H9 (cell line): ENCODE results near the gene NDUFA5. TPM values are rescaled to one million over a fixed set of nuclear protein-coding genes. Genes with fewer than 3 reads are reported as not detected.

ENCODE experiments used
- DNase-seq: peaks from one replicate; pipeline ENCODE4 v3.0.0-alpha.2; 2017
- H2AFZ ChIP-seq: one replicate; pipeline ENCODE4 v1.6.1; 2013; ENCODE audit warnings: mild to moderate bottlenecking, low read length, control low read depth, moderate library complexity
- H2AK5ac ChIP-seq: 2 replicates; pipeline ENCODE4 v1.6.1; 2013; ENCODE audit warnings: low read length, control low read depth, mixed read lengths; ENCODE audit not compliant: insufficient read length
- H2BK120ac ChIP-seq: one replicate; pipeline ENCODE4 v1.6.1; 2013; ENCODE audit warnings: low read depth, mild to moderate bottlenecking, low read length, control low read depth, inconsistent platforms; ENCODE audit not compliant: poor library complexity, severe bottlenecking
- H2BK12ac ChIP-seq: 2 replicates; pipeline ENCODE4 v1.6.1; 2013; ENCODE audit warnings: low read length, control low read depth, mixed read lengths, low read depth; ENCODE audit not compliant: insufficient read length
- H2BK15ac ChIP-seq: 2 replicates; pipeline ENCODE4 v1.6.1; 2013; ENCODE audit warnings: low read depth, low read length, control low read depth
- H2BK20ac ChIP-seq: one replicate; pipeline ENCODE4 v1.6.1; 2013; ENCODE audit warnings: low read depth, mild to moderate bottlenecking, low read length, control low read depth, inconsistent platforms; ENCODE audit not compliant: poor library complexity, severe bottlenecking
- H2BK5ac ChIP-seq: 2 replicates; pipeline ENCODE4 v1.6.1; 2013; ENCODE audit warnings: low read length, control low read depth, mixed read lengths; ENCODE audit not compliant: insufficient read length
- H3K14ac ChIP-seq: 2 replicates; pipeline ENCODE4 v1.6.1; 2013; ENCODE audit warnings: low read length, control low read depth; ENCODE audit not compliant: insufficient read depth
- H3K18ac ChIP-seq: 2 replicates; pipeline ENCODE4 v1.6.1; 2013; ENCODE audit warnings: low read depth, mild to moderate bottlenecking, mixed read lengths, low read length, control low read depth; ENCODE audit not compliant: insufficient read length
- H3K23ac ChIP-seq: 2 replicates; pipeline ENCODE4 v1.6.1; 2013; ENCODE audit warnings: low read length, control low read depth, mixed read lengths, low read depth; ENCODE audit not compliant: insufficient read length
- H3K23me2 ChIP-seq: 2 replicates; pipeline ENCODE4 v1.6.1; 2013; ENCODE audit warnings: low read depth, mild to moderate bottlenecking, mixed read lengths, low read length, control low read depth; ENCODE audit not compliant: insufficient read length, poor library complexity, severe bottlenecking
- H3K27ac ChIP-seq: 2 replicates; pipeline ENCODE4 v1.5.1; 2013; ENCODE audit warnings: low read length, control low read depth, mixed read lengths, low read depth; ENCODE audit not compliant: insufficient read length
- H3K27me3 ChIP-seq: 2 replicates; pipeline ENCODE4 v1.6.1; 2013; ENCODE audit warnings: low read length, control low read depth, inconsistent platforms; ENCODE audit not compliant: insufficient read depth
- H3K4ac ChIP-seq: 2 replicates; pipeline ENCODE4 v1.6.1; 2013; ENCODE audit warnings: low read depth, mild to moderate bottlenecking, control low read depth, inconsistent platforms, low read length, moderate library complexity
- H3K4me1 ChIP-seq: 2 replicates; pipeline ENCODE4 v1.6.1; 2013; ENCODE audit warnings: low read length, control low read depth, inconsistent platforms; ENCODE audit not compliant: insufficient read depth
- H3K4me2 ChIP-seq: 2 replicates; pipeline ENCODE4 v1.6.1; 2013; ENCODE audit warnings: low read length, control low read depth, mixed read lengths; ENCODE audit not compliant: insufficient read length, insufficient read depth
- H3K56ac ChIP-seq: 2 replicates; pipeline ENCODE4 v1.6.1; 2013; ENCODE audit warnings: low read depth, mild to moderate bottlenecking, mixed read lengths, low read length, control low read depth; ENCODE audit not compliant: insufficient read length
- H3K79me1 ChIP-seq: 2 replicates; pipeline ENCODE4 v1.6.1; 2013; ENCODE audit warnings: low read depth, mild to moderate bottlenecking, moderate library complexity, low read length, control low read depth, inconsistent platforms; ENCODE audit not compliant: insufficient read depth, poor library complexity, severe bottlenecking
- H3K79me2 ChIP-seq: 2 replicates; pipeline ENCODE4 v1.6.1; 2013; ENCODE audit warnings: low read length, control low read depth, inconsistent platforms; ENCODE audit not compliant: insufficient read depth
- H3K9ac ChIP-seq: 2 replicates; pipeline ENCODE4 v1.6.1; 2013; ENCODE audit warnings: low read length, control low read depth, mixed read lengths; ENCODE audit not compliant: insufficient read length; ENCODE audit errors: extremely low read depth
- H3K9me3 ChIP-seq: one replicate; pipeline ENCODE4 v1.6.1; 2013; ENCODE audit warnings: low read depth, low read length, inconsistent platforms; ENCODE audit not compliant: control insufficient read depth
- H3T11ph ChIP-seq: one replicate; pipeline ENCODE4 v1.6.1; 2013; ENCODE audit warnings: mild to moderate bottlenecking, low read length, control low read depth, inconsistent platforms
- H4K20me1 ChIP-seq: one replicate; pipeline ENCODE4 v1.6.1; 2013; ENCODE audit not compliant: control insufficient read depth, insufficient read length, insufficient read depth
- H4K5ac ChIP-seq: 2 replicates; pipeline ENCODE4 v1.6.1; 2013; ENCODE audit warnings: low read depth, mild to moderate bottlenecking, mixed read lengths, low read length, control low read depth; ENCODE audit not compliant: insufficient read length
- H4K8ac ChIP-seq: replicated peaks from 2 replicates; pipeline ENCODE4 v1.6.1; 2013; ENCODE audit warnings: low read length, control low read depth, mixed read lengths, low read depth; ENCODE audit not compliant: insufficient read length
- H4K91ac ChIP-seq: 2 replicates; pipeline ENCODE4 v1.6.1; 2013; ENCODE audit warnings: low read depth, mild to moderate bottlenecking, moderate library complexity, mixed read lengths, low read length, control low read depth; ENCODE audit not compliant: insufficient read length
- H3K27ac Mint-ChIP-seq, 3 experiments: 2 replicates in 2 of 3; 3 replicates in 1 of 3; pipeline ENCODE4 v1.8.0; 2020 to 2021; ENCODE audit warnings: mixed read lengths in 3 of 3, mild to moderate bottlenecking in 1 of 3, moderate library complexity in 1 of 3
- H3K27me3 Mint-ChIP-seq: 2 replicates; pipeline ENCODE4 v1.8.0; 2021; ENCODE audit warnings: low read depth, mild to moderate bottlenecking, moderate library complexity, mixed read lengths
- H3K36me3 Mint-ChIP-seq, 3 experiments: 2 replicates in 2 of 3; 3 replicates in 1 of 3; pipeline ENCODE4 v1.8.0; 2020 to 2021; ENCODE audit warnings: low read depth in 3 of 3, mixed read lengths in 3 of 3; ENCODE audit not compliant: insufficient read depth in 1 of 3
- H3K4me1 Mint-ChIP-seq, 2 experiments: 2 replicates each; pipeline ENCODE4 v1.8.0; 2020; ENCODE audit warnings: mixed read lengths in 2 of 2
- H3K4me3 Mint-ChIP-seq, 2 experiments: 2 replicates in 1 of 2; 3 replicates in 1 of 2; pipeline ENCODE4 v1.8.0; 2020 to 2021; ENCODE audit warnings: mild to moderate bottlenecking in 2 of 2, mixed read lengths in 2 of 2, moderate library complexity in 1 of 2
- H3K9me3 Mint-ChIP-seq, 2 experiments: 2 replicates in 1 of 2; 3 replicates in 1 of 2; pipeline ENCODE4 v1.8.0; 2020; ENCODE audit warnings: mild to moderate bottlenecking in 2 of 2, mixed read lengths in 2 of 2, moderate library complexity in 1 of 2
- total RNA-seq: library from RNA; stranded (reverse); gene quantifications from 2 replicates; pipeline ENCODE4 v1.2.1, GENCODE V29; 2021
- TF ChIP-seq, protein P1 (sequence below): fragments of 200-600 bp; sonication (generic); conservative IDR thresholded peaks from 3 replicates; pipeline ENCODE4 v1.8.0; 2021; ENCODE audit warnings: antibody characterized with exemption, mild to moderate bottlenecking

The NDUFA5 gene
- total RNA-seq, 1 experiment from 2014 or later = 76.5 TPM

- H3K9me3 Mint-ChIP-seq = no peaks in the 10 kb centered on the region
- H3K27me3 ChIP-seq = no peaks in the 10 kb centered on the region
- H2BK5ac ChIP-seq = no peak overlapping the region
- H4K8ac ChIP-seq = no peak overlapping the region
- no peaks in the 10 kb centered on the region for H3K79me1 ChIP-seq
- no peak overlapping the region for H2BK20ac ChIP-seq
- no peaks in the 10 kb centered on the region; the same call in 1 of the 2 replicates for H3K79me2 ChIP-seq
- H3K23me2 ChIP-seq = peaks cover 6% of the 10 kb centered on the region
- no peak overlapping the region for H2AK5ac ChIP-seq
- no peak overlapping the region for H3K23ac ChIP-seq
- H3K18ac ChIP-seq = no peak overlapping the region
- no peak overlapping the region for H4K91ac ChIP-seq
- H3K36me3 Mint-ChIP-seq = no peaks in the 10 kb centered on the region
- no peak overlapping the region for H3K9ac ChIP-seq
- H3K56ac ChIP-seq = no peak overlapping the region
- DNase-seq = no peak
- H4K20me1 ChIP-seq = no peaks in the 10 kb centered on the region
- H3K4me1 Mint-ChIP-seq = no peaks in the 10 kb centered on the region; a peak in 1 of 4 replicates
- H3K14ac ChIP-seq = no peak overlapping the region
- no peak overlapping the region for H3K4me2 ChIP-seq
- H3K9me3 ChIP-seq = no peaks in the 10 kb centered on the region
- H3K27ac Mint-ChIP-seq = no peak overlapping the region
- H3K4ac ChIP-seq = no peak overlapping the region
- H3K4me3 Mint-ChIP-seq = no peak overlapping the region
- H2BK12ac ChIP-seq = no peak overlapping the region
- H4K5ac ChIP-seq = no peak overlapping the region
- H2BK15ac ChIP-seq = no peak overlapping the region
- H2AFZ ChIP-seq = no peak overlapping the region
- TF ChIP-seq, protein P1, sequence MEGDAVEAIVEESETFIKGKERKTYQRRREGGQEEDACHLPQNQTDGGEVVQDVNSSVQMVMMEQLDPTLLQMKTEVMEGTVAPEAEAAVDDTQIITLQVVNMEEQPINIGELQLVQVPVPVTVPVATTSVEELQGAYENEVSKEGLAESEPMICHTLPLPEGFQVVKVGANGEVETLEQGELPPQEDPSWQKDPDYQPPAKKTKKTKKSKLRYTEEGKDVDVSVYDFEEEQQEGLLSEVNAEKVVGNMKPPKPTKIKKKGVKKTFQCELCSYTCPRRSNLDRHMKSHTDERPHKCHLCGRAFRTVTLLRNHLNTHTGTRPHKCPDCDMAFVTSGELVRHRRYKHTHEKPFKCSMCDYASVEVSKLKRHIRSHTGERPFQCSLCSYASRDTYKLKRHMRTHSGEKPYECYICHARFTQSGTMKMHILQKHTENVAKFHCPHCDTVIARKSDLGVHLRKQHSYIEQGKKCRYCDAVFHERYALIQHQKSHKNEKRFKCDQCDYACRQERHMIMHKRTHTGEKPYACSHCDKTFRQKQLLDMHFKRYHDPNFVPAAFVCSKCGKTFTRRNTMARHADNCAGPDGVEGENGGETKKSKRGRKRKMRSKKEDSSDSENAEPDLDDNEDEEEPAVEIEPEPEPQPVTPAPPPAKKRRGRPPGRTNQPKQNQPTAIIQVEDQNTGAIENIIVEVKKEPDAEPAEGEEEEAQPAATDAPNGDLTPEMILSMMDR = no peak
- no peaks in the 10 kb centered on the region for H3K27me3 Mint-ChIP-seq
- H3K4me1 ChIP-seq = no peaks in the 10 kb centered on the region
- H3T11ph ChIP-seq = no peak overlapping the region
- no peak overlapping the region for H2BK120ac ChIP-seq
- H3K27ac ChIP-seq = no peak overlapping the region
Observed at GRCh38 chr7:123562121-123562520, 4.5 kb upstream of the NDUFA5 start.
